ENCODE results near the gene TGM1. TPM values are rescaled to one million over a fixed set of nuclear protein-coding genes. Genes with fewer than 3 reads are reported as not detected.

TGM1 gene
- polyA plus RNA-seq, 4 donors = 1.5 to 3.4 (median 1.7) TPM

GRCh38 chr14:24296341-24297157 is 33.6 kb upstream of the TGM1 start:
- 67% methylated on average over 12 of the region's 12 CpGs for WGBS, 3 donors
- no peaks in the 10 kb centered on the region for H3K9me3 ChIP-seq (ENCODE audit: control insufficient read depth in 2 of 2, insufficient read depth in 1 of 2, low read depth in 1 of 2, low read length in 1 of 2)
- no peaks in the 10 kb centered on the region for H3K27me3 ChIP-seq (ENCODE audit: control insufficient read depth in 3 of 3, insufficient read depth in 3 of 3, low read length in 3 of 3)
- no peak for FAIRE-seq
- peaks cover under 1 to 53% (median 16%) of the 10 kb centered on the region in 3 donors for H3K36me3 ChIP-seq (ENCODE audit: control insufficient read depth in 3 of 3, insufficient read depth in 2 of 3, low read depth in 1 of 3, low read length in 3 of 3)
- peaks cover 0 to 36% (median 0%) of the 10 kb centered on the region in 3 donors for H3K4me1 ChIP-seq (ENCODE audit: control insufficient read depth in 3 of 3, insufficient read depth in 2 of 3, low read depth in 1 of 3, low read length in 2 of 3)
- peak overlapping the region in 1 of 3 donors; percentile 56 for H3K27ac ChIP-seq (ENCODE audit: low read depth in 1 of 3, low read length in 2 of 3)
- no peak overlapping the region for H3K4me3 ChIP-seq (ENCODE audit: low read depth in 1 of 3, low read length in 3 of 3)
- peak; percentile 72 to 77 for DNase-seq

DNA sequence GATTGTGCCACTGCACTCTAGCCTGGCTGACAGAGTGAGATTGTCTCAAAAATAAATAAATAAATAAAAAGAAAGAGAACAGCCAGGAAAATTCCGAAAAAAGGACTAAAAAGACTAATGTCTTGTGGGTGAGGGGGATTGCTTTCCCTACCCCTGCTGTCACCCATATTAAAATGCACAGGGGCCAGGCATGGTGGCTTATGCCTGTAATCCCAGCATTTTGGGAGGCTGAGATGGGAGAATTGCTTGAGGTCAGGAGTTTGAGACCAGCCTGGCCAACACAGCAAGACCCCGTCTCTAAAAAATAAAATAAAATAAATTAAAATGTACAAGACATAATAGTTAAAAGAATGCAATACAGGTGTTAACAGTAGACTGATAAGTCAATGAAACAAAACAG is 30.5 kb upstream of the TGM1 start:
- FAIRE-seq (no peak), DNase-seq (no peak)
- 91 to 96% (median 95%) methylated on average over 2 of the region's 2 CpGs for WGBS, 3 donors
- H3K4me1 ChIP-seq (ENCODE audit: control insufficient read depth in 3 of 3, insufficient read depth in 2 of 3, low read depth in 1 of 3, low read length in 2 of 3) = peaks cover 0 to 15% (median 0%) of the 10 kb centered on the region in 3 donors
- H3K27ac ChIP-seq (ENCODE audit: low read depth in 1 of 3, low read length in 2 of 3) = no peak overlapping the region
- no peaks in the 10 kb centered on the region for H3K9me3 ChIP-seq (ENCODE audit: control insufficient read depth in 2 of 2, insufficient read depth in 1 of 2, low read depth in 1 of 2, low read length in 1 of 2)
- H3K27me3 ChIP-seq (ENCODE audit: control insufficient read depth in 3 of 3, insufficient read depth in 3 of 3, low read length in 3 of 3) = no peaks in the 10 kb centered on the region
- no peak overlapping the region for H3K4me3 ChIP-seq (ENCODE audit: low read depth in 1 of 3, low read length in 3 of 3)
- H3K36me3 ChIP-seq (ENCODE audit: control insufficient read depth in 3 of 3, insufficient read depth in 2 of 3, low read depth in 1 of 3, low read length in 3 of 3) = peaks cover 5 to 70% (median 29%) of the 10 kb centered on the region in 3 donors

- H3K4me1 ChIP-seq (ENCODE audit: control insufficient read depth in 3 of 3, insufficient read depth in 2 of 3, low read depth in 1 of 3, low read length in 2 of 3) = peaks cover 0 to 8% (median 0%) of the 10 kb centered on the region in 3 donors
- H3K36me3 ChIP-seq (ENCODE audit: control insufficient read depth in 3 of 3, insufficient read depth in 2 of 3, low read depth in 1 of 3, low read length in 3 of 3) = peaks cover 5 to 68% (median 29%) of the 10 kb centered on the region in 3 donors
- no peak overlapping the region for H3K27ac ChIP-seq (ENCODE audit: low read depth in 1 of 3, low read length in 2 of 3)
- DNase-seq = no peak
- 93 to 96% (median 93%) methylated on average over 11 of the region's 11 CpGs for WGBS, 3 donors
- no peaks in the 10 kb centered on the region for H3K27me3 ChIP-seq (ENCODE audit: control insufficient read depth in 3 of 3, insufficient read depth in 3 of 3, low read length in 3 of 3)
- FAIRE-seq = no peak
- H3K4me3 ChIP-seq (ENCODE audit: low read depth in 1 of 3, low read length in 3 of 3) = no peak overlapping the region
- no peaks in the 10 kb centered on the region for H3K9me3 ChIP-seq (ENCODE audit: control insufficient read depth in 2 of 2, insufficient read depth in 1 of 2, low read depth in 1 of 2, low read length in 1 of 2)
Measured at GRCh38 chr14:24292118-24292807, 29.3 kb upstream of the TGM1 start.

- FAIRE-seq = no peak
- WGBS, 3 donors = 85 to 96% (median 91%) methylated on average over 3 of the region's 3 CpGs
- DNase-seq = no peak
- no peak overlapping the region for H3K27ac ChIP-seq (ENCODE audit: low read depth in 1 of 3, low read length in 2 of 3)
- no peaks in the 10 kb centered on the region for H3K9me3 ChIP-seq (ENCODE audit: control insufficient read depth in 2 of 2, insufficient read depth in 1 of 2, low read depth in 1 of 2, low read length in 1 of 2)
- no peaks in the 10 kb centered on the region for H3K27me3 ChIP-seq (ENCODE audit: control insufficient read depth in 3 of 3, insufficient read depth in 3 of 3, low read length in 3 of 3)
- H3K36me3 ChIP-seq (ENCODE audit: control insufficient read depth in 3 of 3, insufficient read depth in 2 of 3, low read depth in 1 of 3, low read length in 3 of 3) = peaks cover 5 to 65% (median 29%) of the 10 kb centered on the region in 3 donors
- H3K4me3 ChIP-seq (ENCODE audit: low read depth in 1 of 3, low read length in 3 of 3) = no peak overlapping the region
- peaks cover 0 to under 1% (median 0%) of the 10 kb centered on the region in 3 donors for H3K4me1 ChIP-seq (ENCODE audit: control insufficient read depth in 3 of 3, insufficient read depth in 2 of 3, low read depth in 1 of 3, low read length in 2 of 3)
Measured at GRCh38 chr14:24291446-24292117, 28.6 kb upstream of the TGM1 start.

DNA sequence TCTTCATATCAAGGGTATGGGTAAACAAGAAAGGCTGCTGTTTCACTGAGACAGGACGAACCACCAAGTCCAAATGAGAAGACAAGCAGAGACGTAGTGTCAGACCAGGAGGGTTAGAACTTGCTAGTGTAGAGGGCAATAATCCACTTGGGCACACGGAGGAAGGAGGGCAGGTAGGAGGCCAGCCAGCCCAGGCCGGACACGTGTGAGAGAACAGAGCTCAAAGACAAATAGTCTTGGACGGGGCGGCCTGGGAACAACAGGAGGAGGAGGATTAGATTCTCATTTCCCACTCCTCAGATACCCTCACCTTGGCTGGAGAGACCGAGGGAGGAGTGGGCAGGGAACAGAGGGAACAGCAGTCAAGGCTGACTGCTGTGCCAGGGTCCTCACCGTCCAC is 27.8 kb upstream of the TGM1 start:
- FAIRE-seq (no peak), DNase-seq (no peak)
- H3K4me1 ChIP-seq (ENCODE audit: control insufficient read depth in 3 of 3, insufficient read depth in 2 of 3, low read depth in 1 of 3, low read length in 2 of 3) = no peaks in the 10 kb centered on the region
- H3K27me3 ChIP-seq (ENCODE audit: control insufficient read depth in 3 of 3, insufficient read depth in 3 of 3, low read length in 3 of 3) = no peaks in the 10 kb centered on the region
- H3K36me3 ChIP-seq (ENCODE audit: control insufficient read depth in 3 of 3, insufficient read depth in 2 of 3, low read depth in 1 of 3, low read length in 3 of 3) = peaks cover 5 to 60% (median 22%) of the 10 kb centered on the region in 3 donors
- WGBS, 3 donors = 89 to 92% (median 91%) methylated on average over 9 of the region's 9 CpGs
- no peaks in the 10 kb centered on the region for H3K9me3 ChIP-seq (ENCODE audit: control insufficient read depth in 2 of 2, insufficient read depth in 1 of 2, low read depth in 1 of 2, low read length in 1 of 2)
- H3K4me3 ChIP-seq (ENCODE audit: low read depth in 1 of 3, low read length in 3 of 3) = no peak overlapping the region
- H3K27ac ChIP-seq (ENCODE audit: low read depth in 1 of 3, low read length in 2 of 3) = no peak overlapping the region

GRCh38 chr14:24289649-24290280 is 26.8 kb upstream of the TGM1 start:
- FAIRE-seq = no peak
- 70 to 77% (median 73%) methylated on average over 6 of the region's 6 CpGs for WGBS, 3 donors

GRCh38 chr14:24286996-24287395 is 24.0 kb upstream of the TGM1 start:
- no peaks in the 10 kb centered on the region for H3K9me3 ChIP-seq (ENCODE audit: control insufficient read depth in 2 of 2, insufficient read depth in 1 of 2, low read depth in 1 of 2, low read length in 1 of 2)
- H3K4me3 ChIP-seq (ENCODE audit: low read depth in 1 of 3, low read length in 3 of 3) = no peak overlapping the region
- no peaks in the 10 kb centered on the region for H3K27me3 ChIP-seq (ENCODE audit: control insufficient read depth in 3 of 3, insufficient read depth in 3 of 3, low read length in 3 of 3)
- no peak overlapping the region for H3K27ac ChIP-seq (ENCODE audit: low read depth in 1 of 3, low read length in 2 of 3)
- peaks cover 5 to 39% (median 16%) of the 10 kb centered on the region in 3 donors for H3K36me3 ChIP-seq (ENCODE audit: control insufficient read depth in 3 of 3, insufficient read depth in 2 of 3, low read depth in 1 of 3, low read length in 3 of 3)
- no peak for FAIRE-seq
- 95 to 98% (median 95%) methylated on average over 5 of the region's 5 CpGs for WGBS, 3 donors
- no peaks in the 10 kb centered on the region for H3K4me1 ChIP-seq (ENCODE audit: control insufficient read depth in 3 of 3, insufficient read depth in 2 of 3, low read depth in 1 of 3, low read length in 2 of 3)
- no peak for DNase-seq

More at GRCh38 chr14:24289649-24290280, 26.8 kb upstream of the TGM1 start:
- Histone ChIP-seq H3K27ac (ENCODE audit: low read depth in 1 of 3, low read length in 2 of 3) (no peak overlapping the region), H3K9me3 (ENCODE audit: control insufficient read depth in 2 of 2, insufficient read depth in 1 of 2, low read depth in 1 of 2, low read length in 1 of 2) (no peaks in the 10 kb centered on the region), H3K4me1 (ENCODE audit: control insufficient read depth in 3 of 3, insufficient read depth in 2 of 3, low read depth in 1 of 3, low read length in 2 of 3) (no peaks in the 10 kb centered on the region), H3K27me3 (ENCODE audit: control insufficient read depth in 3 of 3, insufficient read depth in 3 of 3, low read length in 3 of 3) (no peaks in the 10 kb centered on the region), H3K36me3 (ENCODE audit: control insufficient read depth in 3 of 3, insufficient read depth in 2 of 3, low read depth in 1 of 3, low read length in 3 of 3) (peaks cover 5 to 55% (median 22%) of the 10 kb centered on the region in 3 donors), H3K4me3 (ENCODE audit: low read depth in 1 of 3, low read length in 3 of 3) (no peak overlapping the region)
- DNase-seq = no peak

DNA sequence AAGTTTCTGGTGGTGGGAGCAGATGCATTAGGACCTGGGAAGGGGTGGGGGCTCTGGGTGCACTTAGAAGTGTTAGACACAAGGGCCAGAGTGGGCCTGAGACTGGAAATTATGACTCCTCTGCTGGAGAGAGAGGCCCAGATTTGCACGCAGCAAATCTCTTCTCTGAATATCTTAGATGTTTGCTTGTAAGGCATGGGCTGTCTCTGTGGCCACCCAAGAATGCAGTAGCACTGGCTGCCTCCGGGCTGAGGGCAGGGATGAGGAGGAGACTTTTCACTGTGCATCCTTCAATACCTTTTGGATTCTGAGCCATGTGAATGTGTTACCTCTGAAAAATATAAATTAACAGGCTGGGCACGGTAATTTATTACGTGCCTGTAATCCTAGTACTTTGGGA is 22.4 kb upstream of the TGM1 start:
- no peak for DNase-seq
- H3K4me3 ChIP-seq (ENCODE audit: low read depth in 1 of 3, low read length in 3 of 3) = no peak overlapping the region
- FAIRE-seq = no peak
- H3K27me3 ChIP-seq (ENCODE audit: control insufficient read depth in 3 of 3, insufficient read depth in 3 of 3, low read length in 3 of 3) = no peaks in the 10 kb centered on the region
- no peak overlapping the region for H3K27ac ChIP-seq (ENCODE audit: low read depth in 1 of 3, low read length in 2 of 3)
- 63 to 80% (median 79%) methylated on average over 4 of the region's 4 CpGs for WGBS, 3 donors
- no peaks in the 10 kb centered on the region for H3K9me3 ChIP-seq (ENCODE audit: control insufficient read depth in 2 of 2, insufficient read depth in 1 of 2, low read depth in 1 of 2, low read length in 1 of 2)
- no peaks in the 10 kb centered on the region for H3K4me1 ChIP-seq (ENCODE audit: control insufficient read depth in 3 of 3, insufficient read depth in 2 of 3, low read depth in 1 of 3, low read length in 2 of 3)
- H3K36me3 ChIP-seq (ENCODE audit: control insufficient read depth in 3 of 3, insufficient read depth in 2 of 3, low read depth in 1 of 3, low read length in 3 of 3) = peaks cover 0 to 22% (median 5%) of the 10 kb centered on the region in 3 donors
